ENCODE results near the gene DHPS.
A peak's percentile ranks its signal among the peaks of the same experiment; 100 is the strongest.
"Not testable (repeated sequence)": the region's sequence is repeated elsewhere in the genome, so short reads cannot be mapped to it uniquely, and the experiment has no call there.

DHPS gene

GRCh38 chr19:12695997-12696365 is 14.3 kb upstream of the DHPS start:
- Mint-ChIP-seq H3K9me3 (no peaks in the 10 kb centered on the region), H3K27me3 (no peaks in the 10 kb centered on the region), H3K4me1 (peaks cover 3% of the 10 kb centered on the region), H3K4me3 (peak overlapping the region; percentile 91), H3K36me3 (no peaks in the 10 kb centered on the region), H3K27ac (peak overlapping the region; percentile 95)
- DNase-seq (ENCODE audit: low spot score in 2 of 2) (no peak), ATAC-seq (ENCODE audit: low read depth) (peak; percentile 7)

DNA sequence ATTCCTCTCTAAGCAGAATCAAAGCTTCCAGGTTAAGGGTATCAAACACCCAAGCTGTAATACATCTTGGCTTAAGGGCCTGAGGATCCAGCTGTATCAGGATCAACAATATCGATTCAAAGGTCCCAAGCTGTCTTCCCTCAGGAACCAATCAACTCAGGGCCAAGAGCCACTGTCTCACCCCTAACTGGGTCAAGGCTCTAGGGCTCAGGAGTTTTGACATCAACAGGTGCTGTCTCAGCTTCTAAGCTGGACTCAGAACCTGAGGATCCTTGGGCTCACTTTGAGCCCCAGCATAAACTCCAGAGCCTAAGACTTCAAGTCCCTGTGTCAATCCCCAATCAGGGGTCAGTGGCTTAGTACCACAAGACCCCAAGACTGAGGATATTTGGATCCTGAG is 13.8 kb upstream of the DHPS start:
- H3K9me3 Mint-ChIP-seq = no peaks in the 10 kb centered on the region
- H3K27ac Mint-ChIP-seq = no peak overlapping the region

GRCh38 chr19:12695096-12695495 is 13.4 kb upstream of the DHPS start:
- no peak overlapping the region for H3K4me3 Mint-ChIP-seq
- ATAC-seq (ENCODE audit: low read depth) (no peak), DNase-seq (ENCODE audit: low spot score in 2 of 2) (no peak)
- peaks cover 3% of the 10 kb centered on the region for H3K4me1 Mint-ChIP-seq
- H3K27me3 Mint-ChIP-seq = no peaks in the 10 kb centered on the region
- H3K27ac Mint-ChIP-seq = no peak overlapping the region
- H3K36me3 Mint-ChIP-seq = no peaks in the 10 kb centered on the region
- H3K9me3 Mint-ChIP-seq = no peaks in the 10 kb centered on the region

More for the DNA sequence above, 13.8 kb upstream of the DHPS start:
- H3K27me3 Mint-ChIP-seq = no peaks in the 10 kb centered on the region
- no peak for ATAC-seq (ENCODE audit: low read depth)
- H3K4me3 Mint-ChIP-seq = peak overlapping the region; percentile 62
- H3K36me3 Mint-ChIP-seq = no peaks in the 10 kb centered on the region
- DNase-seq (ENCODE audit: low spot score in 2 of 2) = no peak
- peaks cover 3% of the 10 kb centered on the region for H3K4me1 Mint-ChIP-seq

DNA sequence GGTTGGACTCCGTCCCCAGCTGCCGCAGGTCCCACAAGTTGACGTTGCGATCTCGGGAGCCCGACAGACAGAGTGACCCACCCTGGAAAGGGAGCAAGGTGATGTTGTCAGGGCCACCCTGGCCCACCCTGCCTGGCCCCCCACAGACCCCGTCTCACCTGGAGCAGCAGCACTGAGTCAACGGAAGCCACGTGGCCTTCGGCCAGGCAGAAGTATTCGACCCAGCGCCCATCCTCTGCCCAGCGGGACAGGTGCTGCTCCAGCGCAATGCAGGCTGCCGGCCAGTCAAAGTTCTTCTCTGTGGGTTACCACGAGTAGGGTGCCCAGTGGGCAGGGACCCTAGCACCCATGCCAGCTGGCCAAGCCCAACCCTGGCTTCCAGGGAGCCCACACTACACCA is 13.0 kb upstream of the DHPS start:
- DNase-seq (ENCODE audit: low spot score in 2 of 2) = no peak
- H3K4me1 Mint-ChIP-seq = peaks cover 3% of the 10 kb centered on the region

GRCh38 chr19:12692960-12693359 is 11.3 kb upstream of the DHPS start:
- Mint-ChIP-seq H3K4me3 (no peak overlapping the region), H3K4me1 (peaks cover 3% of the 10 kb centered on the region), H3K36me3 (no peaks in the 10 kb centered on the region), H3K27ac (no peak overlapping the region), H3K27me3 (no peaks in the 10 kb centered on the region), H3K9me3 (no peaks in the 10 kb centered on the region)
- ATAC-seq (ENCODE audit: low read depth) (no peak), DNase-seq (ENCODE audit: low spot score in 2 of 2) (no peak)

More for the DNA sequence above, 13.0 kb upstream of the DHPS start:
- Mint-ChIP-seq H3K36me3 (no peaks in the 10 kb centered on the region), H3K27me3 (no peaks in the 10 kb centered on the region), H3K4me3 (no peak overlapping the region), H3K9me3 (no peaks in the 10 kb centered on the region), H3K27ac (no peak overlapping the region)
- ATAC-seq (ENCODE audit: low read depth) = no peak

GRCh38 chr19:12689581-12690216 is 8.0 kb upstream of the DHPS start:
- H3K36me3 Mint-ChIP-seq = no peaks in the 10 kb centered on the region
- H3K9me3 Mint-ChIP-seq = no peaks in the 10 kb centered on the region
- H3K27me3 Mint-ChIP-seq = no peaks in the 10 kb centered on the region
- no peak for ATAC-seq (ENCODE audit: low read depth)
- no peaks in the 10 kb centered on the region for H3K4me1 Mint-ChIP-seq
- no peak for DNase-seq (ENCODE audit: low spot score in 2 of 2)
- no peak overlapping the region for H3K27ac Mint-ChIP-seq
- no peak overlapping the region for H3K4me3 Mint-ChIP-seq

GRCh38 chr19:12689012-12689411 is 7.3 kb upstream of the DHPS start:
- H3K4me1 Mint-ChIP-seq = no peaks in the 10 kb centered on the region
- no peak overlapping the region for H3K4me3 Mint-ChIP-seq
- H3K9me3 Mint-ChIP-seq = no peaks in the 10 kb centered on the region
- no peaks in the 10 kb centered on the region for H3K27me3 Mint-ChIP-seq
- no peak for ATAC-seq (ENCODE audit: low read depth)
- DNase-seq (ENCODE audit: low spot score in 2 of 2) = no peak
- no peaks in the 10 kb centered on the region for H3K36me3 Mint-ChIP-seq
- H3K27ac Mint-ChIP-seq = no peak overlapping the region

GRCh38 chr19:12687496-12688196 is 6.0 kb upstream of the DHPS start, which contains the start of gene GNG14:
Gene GNG14, plus strand, starts transcription at chr19:12687998. Its CDS starts 51 bp downstream, at chr19:12688049.
- no peak within 1 kb of the TSS for H3K27ac Mint-ChIP-seq
- no peak for ATAC-seq (ENCODE audit: low read depth)

DNA sequence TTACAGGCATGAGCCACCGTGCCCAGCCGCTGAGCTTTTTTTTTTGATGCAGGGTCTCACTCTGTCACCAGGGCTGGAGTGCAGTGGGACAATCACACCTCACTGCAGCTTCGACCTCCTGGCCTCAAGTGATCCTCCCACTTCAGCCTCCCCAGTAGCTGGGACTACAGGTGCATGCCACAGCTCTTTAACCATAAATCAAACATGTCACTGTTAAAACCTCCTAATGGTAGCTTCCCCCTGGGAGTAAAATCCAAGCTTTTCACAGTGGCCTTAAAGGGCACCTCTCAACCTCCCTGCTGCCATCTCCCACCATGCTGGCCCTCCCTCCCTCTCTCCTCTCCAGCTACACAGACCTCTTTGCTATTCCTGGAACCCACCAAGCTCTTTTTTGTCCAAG is 4.2 kb upstream of the DHPS start:
- DNase-seq (ENCODE audit: low spot score in 2 of 2) (no peak), ATAC-seq (ENCODE audit: low read depth) (no peak)
- Mint-ChIP-seq H3K9me3 (no peaks in the 10 kb centered on the region), H3K4me1 (peaks cover 5% of the 10 kb centered on the region), H3K36me3 (peaks cover 2% of the 10 kb centered on the region), H3K27me3 (no peaks in the 10 kb centered on the region), H3K27ac (no peak overlapping the region), H3K4me3 (no peak overlapping the region)

More at GRCh38 chr19:12687496-12688196, 6.0 kb upstream of the DHPS start, which contains the start of gene GNG14:
- DNase-seq (ENCODE audit: low spot score in 2 of 2) = no peak
- H3K9me3 Mint-ChIP-seq = no peaks in the 10 kb centered on the region
- no peaks in the 10 kb centered on the region for H3K36me3 Mint-ChIP-seq
- no peak within 1 kb of the TSS for H3K4me3 Mint-ChIP-seq
- no peaks in the 10 kb centered on the region for H3K27me3 Mint-ChIP-seq
- H3K4me1 Mint-ChIP-seq = no peaks in the 10 kb centered on the region

GRCh38 chr19:12680034-12680433 is 1.6 kb downstream of the DHPS start:
- no peak overlapping the region for H3K27ac Mint-ChIP-seq
- ATAC-seq (ENCODE audit: low read depth) (no peak), DNase-seq (ENCODE audit: low spot score in 2 of 2) (no peak)
- no peaks in the 10 kb centered on the region for H3K27me3 Mint-ChIP-seq
- H3K36me3 Mint-ChIP-seq = peaks cover 18% of the 10 kb centered on the region
- H3K4me3 Mint-ChIP-seq = peak overlapping the region; percentile 17
- H3K4me1 Mint-ChIP-seq = peaks cover 13% of the 10 kb centered on the region
- H3K9me3 Mint-ChIP-seq = no peaks in the 10 kb centered on the region

DNA sequence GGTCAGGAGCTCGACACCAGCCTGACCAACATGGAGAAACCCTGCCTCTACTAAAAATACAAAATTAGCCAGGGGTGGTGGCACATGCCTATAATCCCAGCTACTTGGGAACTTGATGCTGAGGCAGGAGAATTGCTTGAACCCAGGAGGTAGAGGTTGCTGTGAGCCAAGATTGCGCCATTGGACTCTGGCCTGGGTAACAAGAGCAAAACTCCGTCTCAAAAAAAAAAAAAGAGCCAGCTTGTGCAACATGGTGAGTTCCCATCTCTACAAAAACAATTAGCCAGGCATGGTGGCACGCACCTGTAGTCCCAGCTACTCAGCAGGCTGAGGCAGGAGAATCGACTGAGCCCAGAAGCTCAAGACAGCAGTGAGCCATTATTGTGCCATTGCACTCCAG is 3.6 kb downstream of the DHPS start:
- H3K9me3 Mint-ChIP-seq; H3K27ac Mint-ChIP-seq; ATAC-seq (ENCODE audit: low read depth); H3K4me3 Mint-ChIP-seq; H3K27me3 Mint-ChIP-seq; DNase-seq (ENCODE audit: low spot score in 2 of 2): not testable (repeated sequence)
- peaks cover 16% of the 10 kb centered on the region for H3K4me1 Mint-ChIP-seq
- peaks cover 26% of the 10 kb centered on the region for H3K36me3 Mint-ChIP-seq

GRCh38 chr19:12676928-12677327 is 4.8 kb downstream of the DHPS start:
- Mint-ChIP-seq H3K27me3 (no peaks in the 10 kb centered on the region), H3K9me3 (no peaks in the 10 kb centered on the region), H3K4me3 (no peak overlapping the region), H3K36me3 (peaks cover 28% of the 10 kb centered on the region), H3K27ac (peak overlapping the region; percentile 74), H3K4me1 (peaks cover 19% of the 10 kb centered on the region)
- DNase-seq (ENCODE audit: low spot score in 2 of 2) (no peak), ATAC-seq (ENCODE audit: low read depth) (no peak)

GRCh38 chr19:12676384-12676792 is 5.3 kb downstream of the DHPS start:
- Mint-ChIP-seq H3K27ac (peak overlapping the region; percentile 74), H3K27me3 (no peaks in the 10 kb centered on the region), H3K36me3 (peaks cover 28% of the 10 kb centered on the region), H3K4me3 (no peak overlapping the region), H3K4me1 (peaks cover 20% of the 10 kb centered on the region), H3K9me3 (no peaks in the 10 kb centered on the region)
- peak; percentile 41 for ATAC-seq (ENCODE audit: low read depth)
- DNase-seq (ENCODE audit: low spot score in 2 of 2) = peak; percentile 80 to 81

DNA sequence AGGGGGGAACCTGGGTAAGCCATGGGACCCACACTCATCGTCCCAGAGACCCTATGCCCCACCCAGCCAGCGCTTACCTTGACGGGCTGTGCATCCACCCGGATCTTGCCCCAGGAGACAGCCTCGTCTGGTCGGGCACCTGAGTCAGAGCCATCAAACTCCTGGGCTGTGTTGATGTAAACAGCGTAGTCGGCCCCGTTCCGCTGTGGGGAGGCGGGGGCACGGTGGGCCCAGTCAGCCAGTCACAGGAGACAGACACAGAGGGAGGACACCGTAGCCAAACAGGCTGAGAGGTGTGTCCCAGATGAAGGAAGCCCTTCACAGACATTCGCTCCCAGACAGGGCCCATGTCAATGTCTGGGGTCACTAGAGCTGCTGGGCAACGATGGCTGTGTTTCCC is 5.7 kb downstream of the DHPS start:
- ATAC-seq (ENCODE audit: low read depth) (no peak), DNase-seq (ENCODE audit: low spot score in 2 of 2) (no peak)
- H3K27ac Mint-ChIP-seq = peak overlapping the region; percentile 74
- no peaks in the 10 kb centered on the region for H3K9me3 Mint-ChIP-seq
- peaks cover 16% of the 10 kb centered on the region for H3K4me1 Mint-ChIP-seq
- no peaks in the 10 kb centered on the region for H3K27me3 Mint-ChIP-seq
- H3K4me3 Mint-ChIP-seq = no peak overlapping the region
- peaks cover 27% of the 10 kb centered on the region for H3K36me3 Mint-ChIP-seq

DNA sequence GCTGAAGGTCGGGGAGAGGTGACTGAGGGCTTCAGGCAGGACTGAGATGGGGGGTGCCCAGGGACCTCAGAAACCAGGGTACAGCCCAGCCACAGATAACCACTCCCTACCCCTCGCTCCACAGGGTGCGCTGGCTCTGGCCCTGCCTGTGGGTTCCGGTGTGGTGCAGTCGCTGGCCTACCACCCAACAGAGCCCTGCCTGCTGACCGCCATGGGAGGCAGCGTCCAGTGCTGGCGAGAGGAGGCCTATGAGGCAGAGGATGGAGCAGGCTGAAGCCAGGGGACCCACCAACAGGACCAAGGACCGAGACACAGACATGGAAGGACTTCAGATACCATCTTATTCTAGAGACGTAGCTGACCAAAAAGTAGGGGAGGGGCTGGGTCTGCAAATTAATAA is 6.3 kb downstream of the DHPS start:
- Mint-ChIP-seq H3K4me3 (no peak overlapping the region), H3K36me3 (peaks cover 26% of the 10 kb centered on the region), H3K27ac (no peak overlapping the region), H3K9me3 (no peaks in the 10 kb centered on the region), H3K27me3 (no peaks in the 10 kb centered on the region), H3K4me1 (peaks cover 15% of the 10 kb centered on the region)
- ATAC-seq (ENCODE audit: low read depth) (no peak), DNase-seq (ENCODE audit: low spot score in 2 of 2) (no peak)

All from memory B cell (primary cell).